Inflammatory macrophage (primary cell): ENCODE results near the gene KLF9.

ENCODE experiments used
- DNase-seq, 2 donors: peaks; one replicate each; pipeline ENCODE4 v3.0.0-alpha.2; 2020 to 2022
- total RNA-seq, 18 experiments: gene quantifications; one replicate each; lab custom pipeline; 2026; ENCODE audit warnings: mixed read lengths in 6 of 18, inconsistent platforms in 2 of 18; lab: John Stamatoyannopoulos, UW

Gene KLF9
- total RNA-seq: 26.8 to 82.0 (median 41.7) reads per million in 18 experiments

DNA sequence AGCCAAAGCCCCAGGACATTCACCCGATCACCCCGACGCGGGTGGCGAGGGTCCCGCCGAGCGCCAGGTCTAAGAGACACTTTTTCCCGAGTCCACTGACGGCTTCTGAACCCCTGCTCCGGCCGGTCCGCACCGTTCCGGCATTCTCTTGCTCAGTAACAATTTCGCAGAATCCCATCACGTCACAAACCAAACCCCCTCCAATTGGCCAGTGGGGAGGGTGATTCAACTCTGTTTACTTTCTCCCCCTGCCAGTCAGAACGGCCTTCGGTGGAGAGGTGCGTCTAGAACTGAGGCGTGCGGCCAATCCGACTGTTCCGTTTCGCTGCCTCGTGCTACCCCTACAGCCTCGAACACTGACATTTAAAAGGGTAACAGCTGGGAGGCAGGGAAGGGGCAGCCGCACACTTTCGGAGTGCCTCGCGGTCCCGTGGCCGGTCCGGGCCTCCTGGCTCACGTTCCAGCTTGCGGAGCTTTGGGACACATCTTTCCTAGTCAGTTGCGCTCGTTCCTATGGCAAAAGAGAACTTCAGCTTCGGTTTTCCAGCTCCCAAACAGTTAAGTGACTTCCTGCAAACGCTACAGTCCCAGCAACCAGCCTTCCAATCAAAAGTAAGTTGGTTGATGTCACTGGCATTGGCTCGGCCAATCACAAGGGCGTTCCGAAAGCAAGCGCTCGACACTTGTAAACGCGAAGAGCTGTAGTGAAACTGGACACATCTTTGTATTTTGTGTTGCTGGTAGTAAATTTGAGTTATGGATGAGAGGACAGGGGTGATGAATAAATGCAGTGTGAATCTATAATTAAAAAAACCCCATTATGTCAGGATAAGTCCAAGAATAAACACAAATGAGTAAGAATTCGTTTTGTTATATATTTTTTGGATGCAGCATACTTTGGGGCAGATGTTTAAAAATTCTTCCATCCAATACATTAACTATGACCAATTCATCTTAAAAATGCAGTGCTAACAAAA is at the start of gene KLF9:
Gene KLF9, minus strand, starts transcription at position 859 of the 977 bp plus-strand sequence. CDS start 1,294 bp downstream, outside the sequence.
- peak; percentile 95 to 96 for DNase-seq

DNA sequence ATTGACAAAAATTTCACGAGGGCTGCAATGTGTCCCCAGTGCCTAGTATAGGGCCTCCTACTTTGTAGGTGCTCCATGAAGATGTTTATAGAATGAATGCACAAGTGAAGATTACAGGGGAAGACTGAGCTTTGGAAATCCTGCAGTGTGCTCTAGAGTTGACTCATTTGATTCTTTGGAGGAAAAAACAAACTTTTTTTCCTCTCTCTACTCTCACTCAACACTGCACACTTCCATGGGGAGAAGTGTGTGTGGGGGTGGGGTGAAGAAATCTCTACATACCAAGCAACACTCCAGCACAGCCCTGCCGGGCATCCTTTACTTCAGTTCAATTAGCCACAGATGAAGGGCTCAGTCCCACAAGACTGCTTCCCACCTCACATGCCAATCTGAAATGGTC is 49.4 kb upstream of the KLF9 start:
- no peak for DNase-seq

DNA sequence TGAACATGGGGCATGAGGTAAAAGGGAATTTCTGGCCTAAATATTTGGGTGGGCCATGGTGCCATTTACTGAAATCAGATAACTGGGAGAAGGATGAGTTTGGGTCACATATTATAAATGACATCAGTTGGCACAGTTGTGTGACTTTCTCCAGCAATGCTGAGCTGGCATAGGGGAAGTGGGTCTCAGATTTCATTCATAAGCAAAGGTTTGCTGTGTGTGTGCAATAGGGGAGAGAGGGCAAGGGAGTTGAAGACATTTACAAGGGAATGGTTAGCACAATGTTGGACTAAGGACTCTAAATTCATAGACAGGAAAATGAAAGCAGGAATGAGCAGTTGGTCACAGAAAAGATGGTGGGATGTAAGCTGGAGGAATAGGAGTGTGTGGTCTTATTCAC is 47.8 kb upstream of the KLF9 start:
- no peak for DNase-seq

DNA sequence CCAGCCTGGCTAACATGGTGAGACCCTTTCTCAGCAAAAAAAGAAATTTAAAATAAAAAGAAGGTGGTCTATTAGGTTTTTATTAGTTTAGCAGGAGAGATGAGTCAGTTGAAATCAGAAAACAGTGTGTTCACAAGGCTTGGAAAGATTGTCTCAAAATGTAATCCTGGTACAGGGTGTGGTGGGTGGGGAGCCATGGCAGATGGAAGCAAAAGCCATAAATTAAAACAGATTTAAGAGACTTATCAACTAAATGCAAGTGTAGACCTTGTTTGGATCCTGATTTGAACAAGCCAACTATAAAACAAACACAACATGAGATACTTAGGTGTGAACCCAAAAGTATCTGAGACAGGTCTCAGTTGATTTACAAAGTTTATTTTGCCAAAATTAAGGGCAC is 42.8 kb upstream of the KLF9 start:
- DNase-seq: no peak

- DNase-seq: no peak
Measured at GRCh38 chr9:70455993-70456704, 41.7 kb upstream of the KLF9 start.

DNA sequence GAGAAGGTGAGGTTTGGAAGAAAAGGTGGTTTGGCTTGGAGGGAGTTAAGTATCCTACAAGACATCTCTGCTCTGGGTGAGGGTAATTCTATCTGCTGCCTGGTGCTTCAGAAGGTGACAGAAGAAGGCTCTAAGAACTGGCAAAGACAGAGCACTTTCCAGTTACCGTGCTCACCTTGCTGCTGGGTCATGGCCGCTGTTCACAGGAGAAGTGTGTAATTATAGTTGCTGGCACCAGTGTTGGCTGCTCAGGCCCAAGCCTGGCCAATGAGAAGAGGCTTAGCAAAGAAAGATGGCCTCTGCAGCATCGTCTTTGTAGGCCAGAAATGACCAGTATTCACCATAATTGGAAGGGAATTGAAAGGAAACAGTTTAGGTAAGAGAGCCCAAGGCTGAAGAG is 37.9 kb upstream of the KLF9 start:
- no peak for DNase-seq

DNA sequence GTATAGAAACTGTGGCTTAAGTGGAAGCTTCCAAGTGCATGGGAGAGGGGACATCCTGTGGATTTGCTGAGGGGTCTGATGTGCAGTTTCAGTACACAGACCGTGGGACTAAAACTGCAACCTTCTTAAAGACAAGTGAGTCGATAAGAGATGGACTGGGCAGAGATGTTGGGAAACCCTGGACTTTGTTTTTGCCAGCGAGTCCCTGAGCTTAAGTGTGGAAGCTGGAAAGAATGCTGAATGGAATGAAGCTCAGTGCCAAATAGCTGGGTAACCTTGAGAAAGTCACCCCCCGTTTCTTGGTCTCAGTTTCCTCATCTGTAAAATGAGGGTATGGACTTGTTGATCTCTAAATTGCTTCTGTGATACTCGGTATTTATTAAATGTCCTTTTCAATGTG is 37.3 kb upstream of the KLF9 start:
- DNase-seq: no peak

- no peak for DNase-seq
Measured at GRCh38 chr9:70450738-70451137, 36.3 kb upstream of the KLF9 start.

- DNase-seq: no peak
Measured at GRCh38 chr9:70449461-70449860, 35.0 kb upstream of the KLF9 start.

- DNase-seq: no peak
Measured at GRCh38 chr9:70448919-70449318, 34.5 kb upstream of the KLF9 start.

DNA sequence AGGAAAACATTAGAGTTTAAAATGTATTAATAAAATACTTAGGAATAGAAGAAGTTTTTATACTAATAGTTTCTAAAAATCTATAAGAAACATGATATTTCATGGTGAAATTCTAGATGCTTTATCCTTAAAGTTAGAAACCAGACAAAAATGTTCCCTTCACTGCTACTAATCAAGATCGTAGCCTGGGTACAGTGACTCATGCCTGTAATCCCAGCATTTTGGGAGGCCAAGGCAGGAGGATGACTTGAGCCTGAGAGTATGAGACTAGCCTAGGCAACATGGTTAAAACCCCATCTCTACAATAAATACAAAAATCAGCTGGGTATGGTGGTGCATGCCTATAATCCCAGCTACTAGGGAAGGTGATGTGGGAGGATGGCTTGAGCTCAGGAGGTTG is 30.4 kb upstream of the KLF9 start:
- no peak for DNase-seq

DNA sequence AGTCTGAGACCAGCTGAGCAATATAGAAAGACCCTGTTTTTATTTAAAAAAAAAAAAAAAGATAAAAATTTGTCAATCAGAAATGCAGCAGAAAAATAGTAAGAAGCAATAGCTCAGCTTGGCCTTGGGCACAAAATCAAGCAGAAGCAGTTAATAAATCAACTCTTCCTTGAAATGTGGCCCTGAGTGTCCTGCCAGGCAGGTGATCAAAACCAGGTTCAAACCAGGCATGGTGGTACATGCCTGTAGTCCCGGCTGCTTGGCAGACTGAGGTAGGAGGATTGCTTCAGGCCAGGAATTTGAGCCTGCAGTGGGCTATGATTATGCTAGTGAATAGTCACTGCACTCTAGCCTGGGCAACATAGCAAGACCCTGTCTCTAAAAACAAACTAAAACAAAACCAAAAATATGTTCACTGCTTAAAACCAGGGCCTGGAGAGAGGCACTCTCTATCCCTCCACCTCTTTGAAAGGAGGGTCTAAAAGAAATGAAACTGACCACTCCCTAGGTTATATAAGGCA is 27.9 kb upstream of the KLF9 start:
- DNase-seq: no peak

DNA sequence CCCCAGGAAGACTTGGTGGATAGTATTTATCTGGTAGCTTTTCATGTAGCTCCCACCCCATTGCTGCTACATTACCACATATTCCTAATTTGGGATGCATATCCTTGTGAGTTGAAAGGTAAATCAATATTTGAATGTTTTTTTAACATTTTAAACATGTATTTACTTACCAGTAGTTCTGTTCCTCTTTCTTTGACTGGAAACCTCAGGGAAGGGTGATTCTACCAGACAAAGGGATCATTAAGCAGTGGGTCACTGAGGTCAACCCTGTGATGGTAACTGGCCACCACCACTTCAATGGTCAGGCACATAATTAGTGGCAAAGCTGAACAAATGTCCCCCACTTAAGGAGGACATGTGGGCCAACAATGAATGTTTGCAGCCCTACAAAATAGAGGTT is 27.2 kb upstream of the KLF9 start:
- no peak for DNase-seq

- no peak for DNase-seq
Measured at GRCh38 chr9:70439991-70440706, 25.7 kb upstream of the KLF9 start.

- DNase-seq: peak; percentile 31 to 56
Measured at GRCh38 chr9:70438341-70438928, 24.0 kb upstream of the KLF9 start.

- DNase-seq: no peak
Measured at GRCh38 chr9:70435948-70436347, 21.5 kb upstream of the KLF9 start.

GRCh38 chr9:70429899-70430298 is 15.4 kb upstream of the KLF9 start:
- DNase-seq: no peak

- no peak for DNase-seq
Measured at GRCh38 chr9:70428781-70429180, 14.3 kb upstream of the KLF9 start.

- no peak for DNase-seq
Measured at GRCh38 chr9:70427161-70427945, 12.9 kb upstream of the KLF9 start.

DNA sequence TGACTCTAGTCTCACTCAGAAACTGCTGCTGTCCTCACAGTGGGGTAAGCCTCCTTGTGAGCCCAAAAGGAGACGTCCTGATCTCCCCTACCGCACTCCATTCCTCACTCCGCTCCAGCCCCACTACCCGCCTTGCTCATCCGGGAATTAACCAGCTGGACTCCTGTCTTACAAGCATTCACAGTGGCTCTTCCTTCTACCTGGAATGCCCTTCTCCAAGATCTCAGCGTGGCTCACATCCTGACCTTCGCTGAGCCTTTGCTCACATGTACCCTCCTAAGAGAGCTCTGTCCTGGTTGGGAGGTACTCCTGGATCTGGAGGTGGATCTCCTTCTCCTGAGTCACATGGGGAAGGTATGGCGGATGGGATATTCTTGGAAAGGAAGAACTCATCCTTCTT is 10.7 kb upstream of the KLF9 start:
- no peak for DNase-seq

DNA sequence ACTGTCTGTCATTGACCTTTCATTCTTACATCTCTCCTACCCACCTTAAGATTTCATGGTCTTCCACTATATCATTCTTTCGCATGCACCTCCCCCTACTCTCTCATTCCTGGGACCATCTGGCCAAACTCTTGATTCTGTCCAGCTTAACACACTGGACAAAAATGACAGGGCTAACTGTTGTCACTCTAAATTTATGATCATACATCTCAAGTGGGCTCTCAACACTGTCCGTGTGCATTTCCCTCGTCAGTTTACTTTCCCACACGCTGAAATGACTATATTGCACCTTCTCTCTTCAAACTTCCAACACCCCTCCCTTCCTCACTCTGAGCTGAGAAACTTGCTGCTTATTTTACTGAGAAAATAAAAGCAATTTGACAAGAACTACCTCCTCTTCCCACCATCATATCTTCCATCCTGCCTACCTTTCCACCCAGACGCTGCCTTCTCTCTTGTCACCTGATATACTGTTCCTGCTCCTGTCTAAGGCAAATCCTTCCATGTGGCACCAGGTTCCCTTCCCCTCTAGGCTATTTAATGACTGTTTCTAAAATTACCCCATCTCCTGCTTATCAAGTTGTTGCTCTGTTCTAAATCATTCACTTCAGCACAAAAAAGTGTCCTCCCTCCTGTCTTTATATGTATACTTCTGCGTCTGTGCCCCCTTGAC is 8.1 kb upstream of the KLF9 start:
- no peak for DNase-seq
